ENCODE data around the gene CCDC9.

DNA sequence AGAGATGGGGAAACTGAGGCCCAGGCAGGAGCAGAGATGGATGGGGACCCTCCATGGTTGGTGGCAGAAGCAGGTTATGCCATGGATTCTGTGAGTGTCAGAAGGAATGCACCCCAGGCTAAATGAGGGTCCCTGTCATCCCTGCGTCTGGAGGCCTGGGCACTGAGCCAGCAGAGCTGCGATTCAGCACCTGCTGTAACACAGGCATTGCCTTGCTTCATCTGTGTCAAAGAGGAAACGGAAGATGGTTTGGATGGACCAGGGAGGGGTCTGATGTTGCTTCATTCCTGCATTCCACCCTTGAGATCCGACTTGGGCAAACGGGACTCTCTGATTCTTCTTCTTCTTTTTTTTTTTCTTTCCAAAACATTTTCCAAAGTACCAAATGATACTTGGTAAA lies 54.5 kb downstream of the CCDC9 start:
- TF ChIP-seq SNAI2 (CRISPR knock-in tag; IDR thresholded peaks at IDR 0.05) (no peak), ZFP3 (CRISPR knock-in tag; IDR thresholded peaks at IDR 0.05) (no peak), ZNF70 (CRISPR knock-in tag; IDR thresholded peaks at IDR 0.05) (no peak), TOX (CRISPR knock-in tag; IDR thresholded peaks at IDR 0.05; ENCODE audit: borderline replicate concordance) (no peak), ZFP30 (CRISPR knock-in tag; IDR thresholded peaks at IDR 0.05) (no peak), ZNF565 (CRISPR knock-in tag; conservative IDR thresholded peaks at IDR 0.05; ENCODE audit: low read depth) (no peak), CSDC2 (CRISPR knock-in tag; IDR thresholded peaks at IDR 0.05) (no peak)
- TF ChIP-seq, protein P1, sequence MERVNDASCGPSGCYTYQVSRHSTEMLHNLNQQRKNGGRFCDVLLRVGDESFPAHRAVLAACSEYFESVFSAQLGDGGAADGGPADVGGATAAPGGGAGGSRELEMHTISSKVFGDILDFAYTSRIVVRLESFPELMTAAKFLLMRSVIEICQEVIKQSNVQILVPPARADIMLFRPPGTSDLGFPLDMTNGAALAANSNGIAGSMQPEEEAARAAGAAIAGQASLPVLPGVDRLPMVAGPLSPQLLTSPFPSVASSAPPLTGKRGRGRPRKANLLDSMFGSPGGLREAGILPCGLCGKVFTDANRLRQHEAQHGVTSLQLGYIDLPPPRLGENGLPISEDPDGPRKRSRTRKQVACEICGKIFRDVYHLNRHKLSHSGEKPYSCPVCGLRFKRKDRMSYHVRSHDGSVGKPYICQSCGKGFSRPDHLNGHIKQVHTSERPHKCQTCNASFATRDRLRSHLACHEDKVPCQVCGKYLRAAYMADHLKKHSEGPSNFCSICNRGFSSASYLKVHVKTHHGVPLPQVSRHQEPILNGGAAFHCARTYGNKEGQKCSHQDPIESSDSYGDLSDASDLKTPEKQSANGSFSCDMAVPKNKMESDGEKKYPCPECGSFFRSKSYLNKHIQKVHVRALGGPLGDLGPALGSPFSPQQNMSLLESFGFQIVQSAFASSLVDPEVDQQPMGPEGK (CRISPR knock-in tag; IDR thresholded peaks at IDR 0.05; ENCODE audit: borderline replicate concordance) = no peak
- TF ChIP-seq, protein P2, sequence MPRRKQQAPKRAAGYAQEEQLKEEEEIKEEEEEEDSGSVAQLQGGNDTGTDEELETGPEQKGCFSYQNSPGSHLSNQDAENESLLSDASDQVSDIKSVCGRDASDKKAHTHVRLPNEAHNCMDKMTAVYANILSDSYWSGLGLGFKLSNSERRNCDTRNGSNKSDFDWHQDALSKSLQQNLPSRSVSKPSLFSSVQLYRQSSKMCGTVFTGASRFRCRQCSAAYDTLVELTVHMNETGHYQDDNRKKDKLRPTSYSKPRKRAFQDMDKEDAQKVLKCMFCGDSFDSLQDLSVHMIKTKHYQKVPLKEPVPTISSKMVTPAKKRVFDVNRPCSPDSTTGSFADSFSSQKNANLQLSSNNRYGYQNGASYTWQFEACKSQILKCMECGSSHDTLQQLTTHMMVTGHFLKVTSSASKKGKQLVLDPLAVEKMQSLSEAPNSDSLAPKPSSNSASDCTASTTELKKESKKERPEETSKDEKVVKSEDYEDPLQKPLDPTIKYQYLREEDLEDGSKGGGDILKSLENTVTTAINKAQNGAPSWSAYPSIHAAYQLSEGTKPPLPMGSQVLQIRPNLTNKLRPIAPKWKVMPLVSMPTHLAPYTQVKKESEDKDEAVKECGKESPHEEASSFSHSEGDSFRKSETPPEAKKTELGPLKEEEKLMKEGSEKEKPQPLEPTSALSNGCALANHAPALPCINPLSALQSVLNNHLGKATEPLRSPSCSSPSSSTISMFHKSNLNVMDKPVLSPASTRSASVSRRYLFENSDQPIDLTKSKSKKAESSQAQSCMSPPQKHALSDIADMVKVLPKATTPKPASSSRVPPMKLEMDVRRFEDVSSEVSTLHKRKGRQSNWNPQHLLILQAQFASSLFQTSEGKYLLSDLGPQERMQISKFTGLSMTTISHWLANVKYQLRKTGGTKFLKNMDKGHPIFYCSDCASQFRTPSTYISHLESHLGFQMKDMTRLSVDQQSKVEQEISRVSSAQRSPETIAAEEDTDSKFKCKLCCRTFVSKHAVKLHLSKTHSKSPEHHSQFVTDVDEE (CRISPR knock-in tag; IDR thresholded peaks at IDR 0.05) = no peak
- TF ChIP-seq, protein P3, sequence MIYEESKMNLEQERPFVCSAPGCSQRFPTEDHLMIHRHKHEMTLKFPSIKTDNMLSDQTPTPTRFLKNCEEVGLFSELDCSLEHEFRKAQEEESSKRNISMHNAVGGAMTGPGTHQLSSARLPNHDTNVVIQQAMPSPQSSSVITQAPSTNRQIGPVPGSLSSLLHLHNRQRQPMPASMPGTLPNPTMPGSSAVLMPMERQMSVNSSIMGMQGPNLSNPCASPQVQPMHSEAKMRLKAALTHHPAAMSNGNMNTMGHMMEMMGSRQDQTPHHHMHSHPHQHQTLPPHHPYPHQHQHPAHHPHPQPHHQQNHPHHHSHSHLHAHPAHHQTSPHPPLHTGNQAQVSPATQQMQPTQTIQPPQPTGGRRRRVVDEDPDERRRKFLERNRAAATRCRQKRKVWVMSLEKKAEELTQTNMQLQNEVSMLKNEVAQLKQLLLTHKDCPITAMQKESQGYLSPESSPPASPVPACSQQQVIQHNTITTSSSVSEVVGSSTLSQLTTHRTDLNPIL (CRISPR knock-in tag; IDR thresholded peaks at IDR 0.05; ENCODE audit: low read depth) = no peak

Data from SK-N-SH treated with all-trans-retinoic acid at 6 μM for 48 hours (cell line).